Inflammatory macrophage (primary cell): ENCODE data around the gene ZGRF1.
"Not testable (repeated sequence)": the region's sequence is repeated elsewhere in the genome, so short reads cannot be mapped to it uniquely, and the experiment has no call there.

ENCODE experiments used
- DNase-seq, 2 donors: peaks; one replicate each; pipeline ENCODE4 v3.0.0-alpha.2; 2020 to 2022

The ZGRF1 gene

DNA sequence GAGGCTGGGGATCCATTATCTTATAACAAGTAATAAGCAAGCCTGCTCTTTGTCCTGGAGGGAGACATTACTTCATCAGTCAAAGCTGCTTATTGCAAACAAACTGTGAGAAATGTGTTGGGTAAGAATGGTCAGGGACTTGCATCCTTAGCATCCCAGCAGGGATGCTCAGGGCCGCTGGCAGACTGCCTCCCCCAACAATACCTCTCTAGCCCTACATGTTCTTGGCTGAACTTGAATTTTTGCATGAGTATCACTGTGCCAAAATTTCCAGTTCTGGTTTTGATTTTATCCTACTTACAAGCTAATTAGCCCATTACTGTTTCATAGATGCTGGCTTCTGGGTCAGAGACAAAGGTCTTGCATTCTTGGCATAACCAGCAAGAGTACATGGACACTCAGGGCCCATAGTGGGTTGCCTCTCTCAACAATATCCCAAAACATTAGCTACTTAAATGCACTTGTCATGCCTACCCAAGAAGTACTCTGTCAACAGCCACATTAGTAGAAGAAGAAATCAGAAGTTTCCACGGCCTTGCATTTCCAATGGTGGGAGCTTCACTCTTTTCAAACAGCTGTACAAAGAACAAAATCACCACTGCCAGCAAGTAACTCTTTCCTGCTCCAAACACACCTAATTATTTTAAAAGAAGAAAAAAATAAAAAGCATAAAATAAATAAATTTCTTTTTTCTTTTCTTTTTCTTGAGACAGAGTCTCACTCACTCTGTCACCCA, 78.9 kb downstream of the ZGRF1 start:
- no peak for DNase-seq

DNA sequence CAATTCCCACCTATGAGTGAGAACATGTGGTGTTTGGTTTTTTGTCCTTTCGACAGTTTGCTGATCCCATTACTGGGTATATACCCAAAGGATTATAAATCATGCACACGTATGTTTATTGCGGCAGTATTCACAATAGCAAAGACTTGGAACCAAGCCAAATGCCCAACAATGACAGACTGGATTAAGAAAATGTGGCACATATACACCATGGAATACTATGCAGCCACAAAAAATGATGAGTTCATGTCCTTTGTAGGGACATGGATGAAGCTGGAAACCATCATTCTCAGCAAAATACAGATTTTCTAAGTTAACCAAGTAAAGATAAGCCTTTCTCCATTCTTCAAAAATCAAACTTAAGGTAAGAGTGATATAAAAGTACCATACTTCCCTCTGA, 82.4 kb downstream of the ZGRF1 start:
- DNase-seq = not testable (repeated sequence)

DNA sequence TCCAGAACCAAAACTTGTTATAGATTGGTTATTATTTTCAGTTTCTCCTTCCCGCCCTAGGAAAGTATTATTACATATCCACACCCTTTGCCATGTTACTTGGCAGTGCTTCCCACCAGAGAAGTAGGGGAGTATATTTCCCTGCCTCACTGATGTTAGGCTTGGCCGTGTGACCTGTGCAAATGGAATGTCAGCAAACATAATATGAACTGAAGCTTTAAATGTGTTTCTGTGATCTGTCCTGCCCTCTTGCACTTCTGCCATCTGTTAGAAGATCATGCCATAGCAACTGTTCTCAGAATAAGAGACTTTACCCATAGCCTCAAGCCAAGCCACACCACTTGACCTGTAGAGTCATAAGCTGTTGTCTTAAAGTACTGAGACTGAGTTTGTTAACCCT, 84.0 kb downstream of the ZGRF1 start:
- DNase-seq = no peak

DNA sequence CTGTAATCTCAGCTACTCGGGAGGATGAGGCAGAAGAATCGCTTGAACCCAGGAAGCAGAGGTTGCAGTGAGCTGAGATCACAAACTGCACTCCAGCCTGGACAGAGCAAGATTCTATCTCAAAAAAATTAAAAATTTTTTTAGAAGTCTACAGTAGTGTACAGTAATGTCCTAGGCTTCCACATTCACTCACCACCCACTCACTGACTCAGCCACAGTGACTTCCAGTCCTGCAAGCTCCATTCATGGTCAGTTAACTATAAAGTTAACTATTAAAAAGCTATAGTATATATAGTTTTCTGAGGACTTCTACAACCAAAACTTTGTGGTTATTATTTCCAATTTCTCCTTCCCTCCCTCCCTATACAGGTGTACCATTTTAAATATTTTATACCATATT, 86.0 kb downstream of the ZGRF1 start:
- DNase-seq = peak; percentile 7 to 64

DNA sequence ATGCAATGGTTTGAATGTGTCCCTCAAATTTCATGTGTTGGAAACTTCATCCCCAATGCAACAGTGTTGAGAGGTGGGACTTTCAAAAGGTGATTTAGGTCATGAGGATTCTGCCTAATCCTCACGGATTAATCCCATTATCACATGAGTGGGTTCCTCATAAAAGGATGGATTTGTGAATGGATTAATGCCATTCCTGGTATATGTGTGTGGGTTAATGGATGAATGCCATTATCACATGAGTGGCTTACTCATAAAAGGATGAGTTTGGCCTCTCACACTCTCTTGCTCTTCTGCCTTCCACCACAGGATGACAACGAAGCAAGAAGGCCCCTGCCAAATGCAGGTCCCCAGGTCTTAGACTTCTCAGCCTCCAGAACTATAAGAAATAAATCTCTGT, 90.2 kb downstream of the ZGRF1 start:
- no peak for DNase-seq

DNA sequence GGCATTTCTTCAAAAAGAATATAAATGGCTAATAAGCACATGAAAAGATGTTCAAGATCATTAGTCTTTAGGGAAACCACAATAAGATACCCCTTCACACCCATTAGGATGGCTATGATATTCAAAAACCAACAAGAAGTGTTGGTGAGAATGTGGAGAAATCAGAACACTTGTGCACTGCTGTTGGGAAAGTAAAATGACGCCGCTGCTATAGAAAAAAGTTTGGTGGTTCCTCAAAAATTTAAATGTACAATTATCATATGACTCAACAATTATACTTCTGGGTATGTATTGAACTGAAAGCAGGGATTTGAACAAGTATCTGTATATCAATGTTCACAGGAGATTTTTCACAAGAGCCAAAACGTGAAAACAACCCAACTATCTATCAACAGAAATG, 91.4 kb downstream of the ZGRF1 start:
- DNase-seq = peak; percentile 20 to 47

DNA sequence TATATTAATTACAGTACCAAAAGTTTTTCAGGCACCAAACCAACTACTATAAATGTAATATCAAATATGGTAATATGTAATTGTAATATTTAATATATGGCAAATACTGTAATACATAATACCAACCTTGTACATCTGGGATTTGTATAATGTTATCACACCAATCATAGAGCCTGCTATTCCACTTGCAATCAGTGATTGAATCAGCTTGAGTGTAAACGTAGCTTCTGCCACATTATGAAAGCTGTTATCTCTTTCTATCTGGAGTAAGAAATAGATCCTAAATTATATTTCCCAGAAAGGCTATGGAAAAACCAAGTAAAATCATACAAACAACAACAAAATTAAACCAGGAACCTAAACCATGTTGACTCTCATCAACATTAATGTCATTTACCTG, 96.0 kb downstream of the ZGRF1 start:
- no peak for DNase-seq

DNA sequence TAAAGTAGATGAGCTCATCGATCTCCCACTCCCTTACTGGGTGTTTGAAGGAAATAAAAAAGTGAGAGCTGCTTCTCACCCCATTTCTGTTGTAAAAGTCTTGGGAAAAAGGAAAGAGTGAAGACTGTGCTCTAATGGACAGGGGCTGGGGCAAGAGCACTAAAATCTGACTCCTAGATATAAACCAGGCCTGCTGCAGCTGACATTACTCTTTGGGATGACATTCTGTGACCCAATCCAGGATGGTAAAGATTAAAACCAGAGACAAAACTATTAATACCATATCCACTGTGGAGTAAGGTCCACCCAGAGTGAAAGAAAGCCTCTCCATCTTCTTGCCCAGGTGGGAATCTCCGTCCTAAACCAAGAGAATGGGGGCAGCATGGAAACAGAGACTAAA, 100.6 kb downstream of the ZGRF1 start:
- DNase-seq = no peak

DNA sequence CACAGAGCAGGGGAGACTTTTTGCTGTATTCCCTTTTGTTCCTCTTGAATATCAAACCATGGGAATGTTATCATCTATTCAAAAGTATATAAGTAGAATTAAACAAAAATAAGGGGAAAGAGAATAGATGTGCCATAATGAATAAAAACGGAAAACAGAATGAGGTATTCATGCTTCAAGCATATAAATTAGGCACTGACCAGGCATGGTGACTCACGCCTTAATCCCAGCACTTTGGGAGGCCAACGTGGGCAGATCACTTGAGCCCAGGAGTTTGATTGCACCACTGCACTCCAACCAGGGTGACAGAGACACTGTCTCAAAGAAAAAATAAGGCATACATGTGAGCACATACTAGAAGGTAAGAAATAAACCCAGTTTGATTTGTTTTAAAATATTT, 104.4 kb downstream of the ZGRF1 start:
- DNase-seq = no peak

DNA sequence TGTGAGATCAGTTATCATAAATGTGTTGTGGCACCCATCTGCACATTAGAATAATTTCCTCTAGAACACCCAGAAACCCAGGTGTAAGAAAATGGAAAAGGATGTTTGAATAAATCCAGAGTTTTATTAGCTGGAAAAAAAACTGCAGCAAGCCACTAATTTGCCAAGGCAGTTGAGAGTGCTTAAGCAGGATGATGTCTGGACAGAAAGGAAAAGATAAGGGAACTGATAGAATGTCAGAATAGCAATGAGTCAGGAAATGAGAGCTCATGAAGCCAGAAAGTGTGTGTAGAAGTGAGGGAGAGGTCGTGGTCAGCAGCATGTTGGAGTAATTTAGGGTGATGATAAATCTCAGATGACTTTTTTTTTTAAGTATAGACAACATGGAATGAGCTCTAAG, 105.6 kb downstream of the ZGRF1 start:
- DNase-seq = no peak

DNA sequence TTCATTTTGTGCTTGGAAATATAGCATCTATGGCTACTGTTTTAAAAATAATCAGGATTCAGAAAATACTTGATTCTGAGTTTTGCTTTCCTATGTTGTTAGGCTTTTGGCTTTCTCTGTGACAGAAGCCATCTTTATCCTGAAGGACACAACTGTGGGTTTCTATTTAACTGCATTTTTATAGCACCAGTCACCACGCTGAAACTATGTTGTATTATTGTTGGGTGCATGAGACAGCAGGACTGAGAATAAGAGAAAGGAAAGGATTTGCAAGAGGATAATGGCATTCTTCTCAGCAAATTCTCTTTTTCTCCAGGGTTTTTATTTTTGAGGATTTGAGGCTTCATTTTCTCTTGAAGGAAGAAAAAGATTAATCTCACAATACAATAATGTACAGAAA, 110.6 kb downstream of the ZGRF1 start:
- no peak for DNase-seq

DNA sequence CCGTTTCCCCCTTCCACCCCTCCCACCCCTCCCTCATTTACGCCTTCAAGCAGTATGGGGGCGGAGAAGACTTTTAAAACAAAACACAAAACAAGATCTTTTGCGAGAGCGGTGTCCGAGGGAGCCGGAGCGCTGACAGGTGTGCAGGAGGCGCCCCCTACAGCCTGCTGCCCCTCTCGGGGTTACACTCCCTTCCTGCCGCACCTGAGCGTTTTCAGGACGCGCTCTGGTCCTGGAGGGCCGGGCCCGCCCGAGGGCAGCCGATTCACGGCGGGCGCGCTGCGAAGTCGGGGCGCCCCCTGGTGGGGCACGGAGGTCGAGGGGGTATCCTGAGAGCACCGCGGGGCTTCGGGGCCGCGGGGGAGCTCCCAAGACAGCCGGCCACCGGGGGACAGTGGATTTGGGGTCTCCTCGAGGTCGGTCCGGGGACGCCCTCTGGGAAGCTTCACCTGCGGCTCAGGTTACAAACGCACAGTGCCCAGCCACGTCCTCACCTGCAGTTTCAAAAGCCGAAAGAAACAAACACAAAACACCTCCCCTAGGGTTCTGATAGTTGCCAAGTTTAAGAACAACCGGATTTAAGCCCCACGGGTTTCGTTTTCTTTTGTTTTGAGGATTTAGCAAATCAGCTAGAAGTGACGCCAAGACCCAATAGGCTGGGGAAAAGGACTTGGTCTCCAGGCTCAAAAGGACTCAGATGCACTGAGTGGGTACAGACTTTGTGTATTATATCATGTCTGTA, 112.8 kb downstream of the ZGRF1 start:
- DNase-seq = peak; percentile 42 to 54

DNA sequence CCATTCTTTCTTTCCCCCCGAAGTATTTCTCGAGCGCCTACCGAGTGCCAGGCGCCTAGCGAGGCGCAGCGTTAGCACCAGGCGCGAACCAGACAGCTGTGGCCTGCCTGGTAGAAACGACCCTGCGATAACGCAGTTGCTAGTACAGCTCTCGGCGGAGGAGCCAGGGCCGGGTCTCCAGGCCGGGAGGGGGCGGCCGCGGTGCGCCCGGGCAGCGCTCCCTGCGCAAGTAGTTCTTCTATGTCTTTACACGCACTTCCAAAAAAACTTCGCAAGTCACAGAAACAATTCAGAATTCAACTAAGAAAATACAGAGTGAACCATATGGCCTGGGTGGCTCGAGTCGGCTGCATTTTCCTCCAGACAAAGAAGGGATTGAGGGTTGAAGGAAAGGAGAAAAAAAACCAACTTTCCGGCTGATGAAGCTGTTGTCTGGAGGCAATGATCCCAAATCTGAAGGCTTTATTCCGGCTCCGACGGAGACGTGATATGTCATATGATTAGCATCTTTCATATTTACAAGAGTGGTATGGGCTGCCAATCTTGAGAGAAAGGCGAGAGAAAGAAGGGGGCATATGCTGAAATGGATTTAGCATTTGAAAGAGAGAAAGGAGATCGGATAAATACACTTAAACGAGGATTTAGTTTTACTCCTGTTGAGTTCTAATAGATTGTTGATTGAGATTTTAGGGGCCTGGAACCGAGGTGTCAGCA, 113.5 kb downstream of the ZGRF1 start:
- DNase-seq = peak in 1 of 2 donors; percentile 22

DNA sequence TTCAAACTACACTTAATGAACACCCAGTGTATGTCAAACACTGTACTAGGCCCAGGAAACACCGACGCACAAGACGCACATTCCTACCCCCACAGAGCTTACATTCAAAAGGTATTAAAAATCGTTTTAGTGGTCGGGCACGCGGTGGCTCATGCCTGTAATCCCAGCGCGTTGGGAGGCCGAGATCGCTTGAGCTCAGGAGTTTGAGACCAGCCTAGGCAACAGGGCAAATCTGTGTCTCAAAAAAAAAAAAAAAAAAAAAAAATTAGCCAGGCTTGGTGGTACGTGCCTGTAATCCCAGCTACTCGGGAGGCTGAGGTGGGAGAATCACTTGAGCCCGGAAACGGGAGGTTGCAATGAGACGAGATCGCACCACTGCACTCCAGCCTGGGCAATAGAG, 114.3 kb downstream of the ZGRF1 start:
- not testable (repeated sequence) for DNase-seq

DNA sequence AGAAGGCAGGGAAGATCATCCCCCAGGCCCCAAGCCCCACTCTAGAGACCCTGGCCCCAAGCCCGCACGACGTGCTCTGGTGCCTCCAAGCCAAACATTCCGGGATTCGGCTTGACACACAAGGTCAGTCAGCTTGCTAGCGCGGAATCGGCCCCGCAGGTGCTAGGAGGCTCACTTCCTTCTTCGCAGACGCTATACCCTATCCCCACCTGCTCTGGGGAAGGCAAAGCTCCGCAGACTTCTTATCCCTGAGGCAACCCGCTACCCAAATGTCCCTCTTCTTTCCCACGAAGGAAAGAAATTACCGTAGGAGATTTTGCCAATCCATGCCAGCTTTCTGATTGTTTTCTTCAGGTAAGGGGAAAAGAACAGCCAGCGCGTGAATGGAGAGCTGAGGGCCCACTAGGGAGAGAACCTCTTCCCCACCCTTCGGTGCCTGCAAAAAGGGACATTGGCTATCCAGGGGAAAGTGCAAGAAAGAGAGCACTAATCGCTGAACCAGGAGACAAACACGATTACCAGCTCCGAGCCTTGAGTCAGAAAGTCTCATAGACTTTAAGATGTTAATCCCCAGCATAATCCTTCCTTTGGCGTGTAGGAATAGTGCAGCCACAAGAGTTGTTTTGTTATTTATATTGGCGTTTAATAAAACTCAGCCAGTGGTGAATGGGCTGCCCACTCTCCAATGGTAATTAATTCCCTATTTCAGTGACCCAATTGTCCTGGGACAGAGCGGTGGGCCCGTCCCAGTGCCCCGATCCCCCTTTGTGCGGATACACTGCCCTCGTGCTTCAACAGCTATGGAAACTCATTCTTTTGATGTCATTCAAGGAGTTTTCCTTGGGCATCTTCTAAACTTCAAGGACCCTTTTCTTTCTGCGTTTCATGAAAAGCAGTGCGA, 115.3 kb downstream of the ZGRF1 start:
- no peak for DNase-seq

DNA sequence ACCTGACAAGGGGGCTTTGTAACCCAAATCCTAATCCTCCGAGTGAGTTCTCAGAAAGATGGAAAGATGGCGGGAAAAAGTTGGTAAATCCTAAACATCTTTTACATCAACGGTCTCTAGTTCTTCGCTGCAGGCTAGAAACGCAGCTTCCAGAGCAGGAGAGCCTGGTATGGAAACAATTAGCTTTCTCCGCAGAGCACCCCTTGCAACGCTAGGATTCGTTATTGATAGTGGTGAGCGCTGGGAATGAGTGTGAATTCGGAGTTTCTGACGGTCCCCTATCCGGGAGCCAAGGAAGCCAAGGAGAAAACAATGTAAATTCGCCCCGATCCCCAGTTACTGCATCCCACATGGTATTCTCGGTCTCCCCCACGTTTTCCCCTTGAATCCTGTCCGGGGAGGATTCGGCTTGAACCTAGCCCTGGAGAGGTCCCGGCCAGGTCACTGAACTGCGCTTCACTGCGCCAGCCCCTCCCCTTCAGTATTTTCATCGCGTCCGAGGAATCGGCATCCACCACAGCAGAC, 116.0 kb downstream of the ZGRF1 start:
- no peak for DNase-seq

DNA sequence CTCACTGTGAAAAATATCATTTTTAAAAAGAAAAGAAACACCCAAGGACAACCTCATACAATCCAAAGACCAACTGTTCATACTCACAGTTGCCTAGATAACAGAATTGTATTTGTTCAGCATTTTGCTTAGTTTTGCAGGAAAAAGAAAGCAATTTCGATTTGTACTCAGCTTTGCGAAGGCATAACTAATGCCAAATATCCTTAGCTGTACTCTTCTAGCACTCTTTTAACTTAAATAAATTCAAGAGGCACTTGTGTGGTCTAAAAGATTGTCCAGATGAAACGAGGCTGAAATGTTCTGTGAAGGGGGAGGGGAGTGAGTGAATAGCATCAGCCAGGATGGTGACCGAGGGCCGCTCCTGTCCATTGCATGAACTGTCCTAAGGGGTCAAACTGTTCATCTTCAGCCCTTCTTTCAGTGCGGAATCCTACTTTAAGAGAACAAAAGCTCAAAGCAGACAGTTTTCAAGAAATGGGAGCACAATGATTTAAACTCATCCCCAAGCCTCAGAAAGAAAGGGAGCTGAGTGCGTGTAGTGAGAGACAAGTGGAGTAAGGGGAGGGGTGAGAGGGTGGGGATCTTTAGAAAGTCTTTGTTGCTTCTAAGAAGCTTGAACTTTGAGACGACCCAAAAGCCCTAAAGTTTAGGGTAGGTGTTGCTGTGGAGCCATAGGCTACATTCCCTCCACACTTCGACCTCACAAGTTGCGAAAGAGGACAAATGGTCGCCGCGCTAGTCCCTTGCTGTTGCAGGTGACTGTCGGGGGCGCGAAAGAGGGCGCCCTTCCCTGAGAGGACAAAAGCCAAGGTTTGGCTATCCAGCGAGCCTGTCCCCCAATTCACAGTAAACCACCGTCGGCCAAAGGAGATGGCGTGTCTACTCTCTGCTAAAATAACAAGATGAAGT, 116.8 kb downstream of the ZGRF1 start:
- no peak for DNase-seq

DNA sequence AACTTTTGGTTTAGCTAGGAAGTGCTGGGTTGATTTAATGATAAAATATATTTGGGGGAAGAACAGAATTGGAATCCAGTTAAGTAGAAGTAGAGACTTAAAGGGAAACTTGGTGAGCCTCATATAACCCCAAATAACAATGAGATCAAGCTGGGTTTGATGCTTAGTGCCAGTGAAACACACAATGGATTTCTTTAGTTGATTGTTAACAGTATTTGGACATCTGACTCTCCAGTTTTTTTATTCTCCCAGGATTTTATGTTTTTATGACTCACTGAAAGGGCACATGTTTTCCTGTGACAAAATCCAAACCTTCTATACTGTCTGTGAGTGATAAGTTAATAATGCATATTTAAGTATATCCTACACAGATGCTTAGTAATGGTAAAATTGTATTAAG, 118.0 kb downstream of the ZGRF1 start:
- DNase-seq = no peak

DNA sequence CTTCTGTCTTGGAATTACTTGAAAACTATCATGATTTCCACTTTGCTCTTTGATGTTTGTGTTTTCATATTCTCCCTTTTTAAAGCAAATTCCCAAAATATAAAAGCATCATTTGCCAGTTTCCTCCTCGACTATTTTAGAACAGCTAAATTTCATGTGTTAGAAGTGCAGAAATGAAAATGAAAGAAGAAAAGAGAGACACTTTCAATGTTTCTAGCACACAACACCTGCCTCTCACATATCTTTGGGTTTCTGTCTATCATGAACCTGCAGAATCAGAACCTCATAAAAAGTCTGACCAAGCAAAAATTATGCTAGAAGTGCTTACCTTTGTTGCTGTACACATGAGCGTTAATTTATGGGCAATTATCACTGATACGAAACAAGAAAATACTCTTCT, 118.8 kb downstream of the ZGRF1 start:
- DNase-seq = no peak

DNA sequence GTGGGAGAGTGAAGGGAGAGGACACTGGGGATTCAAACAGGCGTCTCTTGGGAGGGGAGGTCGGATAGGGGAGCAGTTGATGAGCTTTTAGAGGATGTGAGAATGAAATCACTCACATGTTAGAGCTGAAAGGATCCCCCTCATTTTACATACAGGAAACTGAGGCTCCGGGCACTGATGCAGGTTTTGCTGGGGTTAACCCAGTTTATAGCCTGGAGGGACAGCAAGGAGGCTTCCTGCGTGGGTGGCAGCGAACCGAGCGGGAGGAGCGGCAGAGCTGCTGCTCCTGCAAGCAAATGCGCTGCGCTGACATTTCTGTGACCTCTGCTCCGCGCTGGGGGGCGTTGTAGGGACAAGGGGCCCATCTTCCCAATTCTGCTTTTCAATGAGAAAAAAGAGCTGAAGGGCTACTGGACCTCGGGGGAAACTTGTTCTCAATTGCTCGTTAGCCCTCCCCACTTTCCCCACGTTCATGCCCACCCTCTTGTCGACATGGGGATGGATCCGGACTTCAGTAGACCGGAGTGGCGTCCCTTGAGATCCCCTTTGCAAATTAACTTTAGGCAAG, 119.6 kb downstream of the ZGRF1 start:
- DNase-seq = no peak

DNA sequence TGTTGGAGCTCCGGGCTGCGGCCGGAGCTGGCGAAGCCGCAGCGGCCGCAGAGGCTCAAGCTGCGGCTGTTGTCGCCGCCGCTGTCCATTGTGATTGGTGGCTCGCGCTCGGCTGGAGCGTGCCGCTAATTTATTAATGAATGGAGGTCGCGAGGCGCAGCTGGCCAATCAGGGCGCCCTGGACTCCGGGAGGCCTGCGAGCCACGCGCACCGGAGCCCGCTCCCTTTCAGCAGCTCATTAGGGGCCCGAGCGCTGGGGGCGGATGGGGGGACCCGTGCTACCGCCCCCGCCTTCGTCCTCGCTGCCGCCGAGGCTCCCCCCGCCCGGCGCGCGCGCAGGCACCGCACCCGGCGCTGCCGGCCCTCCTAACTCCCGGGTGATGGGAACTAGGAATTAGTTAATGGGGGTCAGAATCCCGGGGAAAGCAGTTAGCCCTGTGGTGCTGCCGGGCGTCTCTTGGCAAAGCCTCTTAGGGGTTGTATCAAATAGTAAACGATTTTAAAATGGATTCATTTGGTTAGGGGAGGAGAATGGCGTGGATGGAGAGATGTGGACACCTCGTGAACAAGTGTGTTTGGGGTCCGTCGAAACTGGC, 120.1 kb downstream of the ZGRF1 start:
- DNase-seq = no peak
